Lower leg skin (tissue), 4 donors: ENCODE measurements around the gene NTHL1. TPM values are rescaled to one million over a fixed set of nuclear protein-coding genes. Genes with fewer than 3 reads are reported as not detected.
"Not testable (repeated sequence)": the region's sequence is repeated elsewhere in the genome, so short reads cannot be mapped to it uniquely, and the experiment has no call there.

Experiments
- DNase-seq, 2 donors: peaks; one replicate each; pipeline ENCODE4 v3.0.0-alpha.2; 2019; ENCODE audit warnings: low spot score in 2 of 2
- H3K4me3 ChIP-seq: fragments of 200-600 bp; sonication (generic); 2 replicates; pipeline ENCODE4 v1.5.1; 2017; ENCODE audit warnings: mild to moderate bottlenecking, low read depth; ENCODE audit not compliant: poor library complexity, severe bottlenecking
- CTCF ChIP-seq, 3 donors: fragments of 450-650 bp; IDR thresholded peaks; one replicate each; pipeline ENCODE4 v1.5.1; 2016; ENCODE audit warnings: antibody characterized with exemption in 3 of 3, mild to moderate bottlenecking in 3 of 3, moderate library complexity in 2 of 3
- POLR2A ChIP-seq, 2 donors: fragments of 450-650 bp; IDR thresholded peaks; one replicate each; pipeline ENCODE4 v1.6.1; 2016 to 2017; ENCODE audit warnings: antibody characterized with exemption in 2 of 2, mild to moderate bottlenecking in 1 of 2, moderate library complexity in 1 of 2
- WGBS, 2 donors: methylation state at CpG; one replicate each; pipeline ENCODE4 v1.1.5; 2018; 5-methylcytosine and 5-hydroxymethylcytosine counted together
- intact Hi-C: fragments of 100-400 bp; cut with DNase I; formaldehyde crosslinking; loops from one replicate; pipeline ENCODE4 v1.15.0; 2023; ENCODE audit warnings: low total_unique reads
- total RNA-seq, 4 donors: library from RNA; depleted of rRNA; stranded (reverse); fragments of >200 nt; gene quantifications; one replicate each; pipeline ENCODE4 v1.1.0, GENCODE V29; 2016

Gene NTHL1
- total RNA-seq, 4 donors from 2014 or later, result 5.8 to 29.9 (median 21.5) TPM

- H3K4me3 ChIP-seq, result no peak overlapping the region
- no peak for DNase-seq
- WGBS, 2 donors, result 45 to 74% methylated on average over 24 to 30 of the region's 34 CpGs
- TF ChIP-seq POLR2A (IDR thresholded peaks at IDR 0.05), result no peak
- no peak for TF ChIP-seq CTCF (IDR thresholded peaks at IDR 0.05)
- intact Hi-C loops, result loop anchor here (10.0 kb wide), 1 partner anchor 49 kb away; no protein-coding TSS in a partner anchor
Measured at GRCh38 chr16:2035431-2036199, 12.0 kb downstream of the NTHL1 start.

- intact Hi-C loops, result loop anchor here (10.0 kb wide), 1 partner anchor 50 kb away; no protein-coding TSS in a partner anchor
- WGBS, 2 donors, result 69 to 87% methylated on average over 17 of the region's 17 CpGs
- DNase-seq, result no peak
- no peak overlapping the region for H3K4me3 ChIP-seq
- TF ChIP-seq POLR2A (IDR thresholded peaks at IDR 0.05) (no peak), CTCF (IDR thresholded peaks at IDR 0.05) (no peak)
Measured at GRCh38 chr16:2034696-2035430, 12.8 kb downstream of the NTHL1 start.

GRCh38 chr16:2033909-2034695 is 13.5 kb downstream of the NTHL1 start:
- intact Hi-C loops, result loop anchor here (10.0 kb wide), 1 partner anchor 51 kb away; no protein-coding TSS in a partner anchor
- H3K4me3 ChIP-seq, DNase-seq: not testable (repeated sequence)
- 54 to 69% methylated on average over 7 to 13 of the region's 32 CpGs for WGBS, 2 donors

- 22 to 30% methylated on average over 33 to 37 of the region's 37 CpGs for WGBS, 2 donors
- no peak overlapping the region for H3K4me3 ChIP-seq
- DNase-seq, result no peak
- no peak for TF ChIP-seq CTCF (IDR thresholded peaks at IDR 0.05)
- no peak for TF ChIP-seq POLR2A (IDR thresholded peaks at IDR 0.05)
- intact Hi-C loops, result loop anchor here (10.0 kb wide), 1 partner anchor 52 kb away; no protein-coding TSS in a partner anchor
Measured at GRCh38 chr16:2033057-2033908, 14.4 kb downstream of the NTHL1 start.

- H3K4me3 ChIP-seq, result no peak overlapping the region
- intact Hi-C loops, result loop anchor here (10.0 kb wide), 1 partner anchor 52 kb away; no protein-coding TSS in a partner anchor
- 59 to 62% methylated on average over 5 to 15 of the region's 15 CpGs for WGBS, 2 donors
- DNase-seq, result no peak
- TF ChIP-seq POLR2A (IDR thresholded peaks at IDR 0.05) (no peak), CTCF (IDR thresholded peaks at IDR 0.05) (no peak)
Measured at GRCh38 chr16:2032285-2033056, 15.2 kb downstream of the NTHL1 start.
